Hepatocyte (in vitro differentiated cells): ENCODE measurements around the gene MRPL39.

Source experiments
- EZH2 ChIP-seq: fragments of 200-600 bp; sonication (generic); IDR thresholded peaks from 2 replicates; pipeline ENCODE4 v1.6.1; 2016; ENCODE audit warnings: antibody characterized with exemption, mild to moderate bottlenecking, borderline replicate concordance
- TF ChIP-seq, protein P1 (sequence below): fragments of 200-600 bp; sonication (generic); IDR thresholded peaks from 2 replicates; pipeline ENCODE4 v1.5.1; 2016; ENCODE audit warnings: antibody characterized with exemption, mild to moderate bottlenecking; ENCODE audit not compliant: poor library complexity

DNA sequence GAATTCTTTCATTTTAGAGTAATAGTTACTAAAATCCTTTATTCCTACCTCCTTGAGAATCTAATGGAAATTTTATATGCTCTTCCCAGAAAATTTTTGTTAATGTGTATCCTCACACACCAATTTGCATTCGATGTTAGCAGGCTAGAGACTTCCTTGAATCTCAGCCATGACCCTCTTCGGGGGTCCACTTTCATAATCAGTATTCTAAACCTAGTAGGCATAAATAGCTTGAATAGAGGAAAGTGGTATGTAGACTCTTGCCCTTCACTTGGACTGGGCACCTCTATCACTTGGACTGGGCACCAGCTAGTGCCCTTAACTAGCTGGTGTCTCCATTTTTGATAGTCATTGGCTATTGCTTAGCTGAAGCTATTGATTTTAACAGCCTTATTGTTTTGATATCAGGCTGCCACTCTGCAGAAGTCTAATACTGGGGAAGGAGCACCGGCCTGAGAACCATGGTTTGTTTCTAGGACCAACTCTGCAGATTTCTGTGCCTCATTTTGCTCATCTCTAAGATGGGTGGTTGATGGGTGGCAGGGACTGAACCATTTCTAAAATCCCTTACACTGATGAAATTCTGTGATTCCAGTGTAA, 42.8 kb downstream of the MRPL39 start:
- no peak for TF ChIP-seq EZH2
- TF ChIP-seq, protein P1, sequence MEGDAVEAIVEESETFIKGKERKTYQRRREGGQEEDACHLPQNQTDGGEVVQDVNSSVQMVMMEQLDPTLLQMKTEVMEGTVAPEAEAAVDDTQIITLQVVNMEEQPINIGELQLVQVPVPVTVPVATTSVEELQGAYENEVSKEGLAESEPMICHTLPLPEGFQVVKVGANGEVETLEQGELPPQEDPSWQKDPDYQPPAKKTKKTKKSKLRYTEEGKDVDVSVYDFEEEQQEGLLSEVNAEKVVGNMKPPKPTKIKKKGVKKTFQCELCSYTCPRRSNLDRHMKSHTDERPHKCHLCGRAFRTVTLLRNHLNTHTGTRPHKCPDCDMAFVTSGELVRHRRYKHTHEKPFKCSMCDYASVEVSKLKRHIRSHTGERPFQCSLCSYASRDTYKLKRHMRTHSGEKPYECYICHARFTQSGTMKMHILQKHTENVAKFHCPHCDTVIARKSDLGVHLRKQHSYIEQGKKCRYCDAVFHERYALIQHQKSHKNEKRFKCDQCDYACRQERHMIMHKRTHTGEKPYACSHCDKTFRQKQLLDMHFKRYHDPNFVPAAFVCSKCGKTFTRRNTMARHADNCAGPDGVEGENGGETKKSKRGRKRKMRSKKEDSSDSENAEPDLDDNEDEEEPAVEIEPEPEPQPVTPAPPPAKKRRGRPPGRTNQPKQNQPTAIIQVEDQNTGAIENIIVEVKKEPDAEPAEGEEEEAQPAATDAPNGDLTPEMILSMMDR, result no peak
